HG03342 (cell line): ENCODE measurements around the gene DLEC1.

ENCODE experiments used
- ATAC-seq: cut with Tn5 transposase; IDR thresholded peaks from one replicate; pipeline ENCODE4 v1.9.1; 2021; ENCODE audit warnings: mild to moderate bottlenecking, moderate library complexity; ENCODE audit not compliant: unreplicated experiment

DLEC1 gene

DNA sequence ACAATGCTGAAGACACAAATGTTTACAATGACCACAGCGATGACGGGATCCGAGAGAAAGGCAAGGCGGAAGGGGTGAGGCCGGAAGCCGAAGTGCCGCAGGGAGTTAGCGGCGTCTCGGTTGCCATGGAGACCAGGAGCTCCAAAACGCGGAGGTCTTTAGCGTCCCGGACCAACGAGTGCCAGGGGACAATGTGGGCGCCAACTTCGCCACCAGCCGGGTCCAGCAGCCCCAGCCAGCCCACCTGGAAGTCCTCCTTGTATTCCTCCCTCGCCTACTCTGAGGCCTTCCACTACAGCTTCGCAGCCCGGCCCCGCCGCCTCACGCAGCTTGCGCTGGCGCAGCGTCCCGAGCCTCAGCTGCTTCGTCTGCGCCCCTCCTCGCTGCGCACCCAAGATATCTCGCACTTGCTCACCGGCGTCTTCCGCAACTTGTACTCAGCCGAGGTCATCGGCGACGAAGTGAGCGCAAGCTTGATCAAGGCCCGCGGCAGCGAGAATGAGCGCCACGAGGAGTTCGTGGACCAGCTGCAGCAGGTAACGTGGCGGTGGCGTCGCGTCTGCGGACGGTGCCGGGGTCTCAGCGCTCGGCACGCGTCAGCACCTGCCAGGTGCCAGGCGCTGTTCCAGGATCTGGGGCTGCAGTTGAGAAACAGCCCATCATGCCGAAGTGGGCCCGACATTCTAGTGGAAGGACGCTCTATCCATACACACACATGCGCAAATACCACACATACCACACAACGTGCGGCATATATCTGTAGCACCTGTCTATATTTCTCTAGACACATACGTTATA is at the start of gene DLEC1:
TSS of gene DLEC1 (plus strand) at position 108 of the 798 bp plus-strand sequence. CDS start at position 126, 18 bp downstream.
- peak; percentile 85 for ATAC-seq

- ATAC-seq: no peak
Measured at GRCh38 chr3:37989821-37990480, 49.1 kb upstream of the DLEC1 start.

DNA sequence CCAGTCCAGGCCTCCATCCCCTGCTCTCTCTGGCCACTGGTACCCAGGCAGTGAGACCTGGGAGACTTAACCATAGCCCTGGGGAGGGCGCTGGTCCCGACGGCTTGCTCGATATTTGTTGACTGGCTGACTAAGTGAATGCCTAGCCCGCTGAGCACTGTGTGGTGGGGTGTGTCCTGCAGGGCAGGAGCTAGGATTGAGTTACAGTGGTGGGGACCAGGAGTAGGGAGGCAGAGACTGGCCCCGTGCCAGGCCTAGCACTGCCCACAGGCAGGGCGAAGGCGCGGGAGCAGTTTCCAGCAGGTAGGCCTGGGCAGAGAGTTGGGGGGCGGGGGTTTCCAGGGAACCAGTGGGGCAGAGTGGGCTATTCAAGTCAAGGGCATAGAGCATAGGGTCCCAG is 48.5 kb upstream of the DLEC1 start, which contains the start of gene VILL:
TSS of gene VILL (plus strand) at position 260 of the 400 bp plus-strand sequence. CDS start 2,887 bp downstream, outside the sequence.
- ATAC-seq: no peak

- ATAC-seq: no peak
Measured at GRCh38 chr3:37991109-37991508, 47.9 kb upstream of the DLEC1 start.

GRCh38 chr3:37991823-37992222 is 47.2 kb upstream of the DLEC1 start:
- ATAC-seq: no peak

- ATAC-seq: no peak
Measured at GRCh38 chr3:37992271-37993066, 46.5 kb upstream of the DLEC1 start.

GRCh38 chr3:37993067-37993455 is 45.9 kb upstream of the DLEC1 start:
- no peak for ATAC-seq

GRCh38 chr3:37993460-37993819 is 45.6 kb upstream of the DLEC1 start:
- ATAC-seq: no peak

- ATAC-seq: peak; percentile 51
Measured at GRCh38 chr3:37993820-37994638, 45.0 kb upstream of the DLEC1 start.

DNA sequence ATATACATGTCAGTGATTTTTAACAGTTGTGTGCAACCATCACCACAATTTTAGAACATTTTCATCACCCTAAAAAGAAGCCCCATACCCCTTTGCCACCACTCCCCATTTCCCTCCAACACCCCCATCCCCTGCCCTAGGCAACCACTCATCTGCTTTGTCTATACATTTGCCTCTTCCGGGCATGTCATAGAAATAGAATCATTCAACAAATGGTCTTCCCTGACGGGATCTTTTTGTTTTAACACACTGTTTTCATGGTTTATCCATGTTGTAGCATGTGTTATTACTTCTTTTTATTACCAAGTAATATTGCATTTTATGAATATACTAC is 44.4 kb upstream of the DLEC1 start:
- ATAC-seq: no peak

GRCh38 chr3:37995652-37996641 is 43.1 kb upstream of the DLEC1 start:
- ATAC-seq: no peak

- ATAC-seq: peak; percentile 57
Measured at GRCh38 chr3:37996785-37997301, 42.2 kb upstream of the DLEC1 start.

DNA sequence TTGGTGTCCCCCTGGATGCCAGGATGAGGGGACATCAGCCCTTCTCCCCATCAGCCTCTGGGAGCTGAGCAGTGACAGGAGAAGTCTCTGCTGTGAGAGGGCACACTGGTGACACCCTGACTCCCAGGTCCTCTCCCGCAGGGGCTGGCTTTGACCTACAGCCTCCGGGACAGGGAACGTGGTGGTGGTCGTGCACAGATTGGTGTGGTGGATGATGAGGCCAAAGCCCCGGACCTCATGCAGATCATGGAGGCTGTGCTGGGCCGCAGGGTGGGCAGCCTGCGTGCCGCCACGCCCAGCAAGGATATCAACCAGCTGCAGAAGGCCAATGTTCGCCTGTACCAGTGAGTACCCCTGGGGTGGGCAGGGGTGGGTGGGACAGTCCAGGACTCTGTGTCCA is 41.7 kb upstream of the DLEC1 start:
- ATAC-seq: no peak

- no peak for ATAC-seq
Measured at GRCh38 chr3:37997791-37998370, 41.1 kb upstream of the DLEC1 start.

DNA sequence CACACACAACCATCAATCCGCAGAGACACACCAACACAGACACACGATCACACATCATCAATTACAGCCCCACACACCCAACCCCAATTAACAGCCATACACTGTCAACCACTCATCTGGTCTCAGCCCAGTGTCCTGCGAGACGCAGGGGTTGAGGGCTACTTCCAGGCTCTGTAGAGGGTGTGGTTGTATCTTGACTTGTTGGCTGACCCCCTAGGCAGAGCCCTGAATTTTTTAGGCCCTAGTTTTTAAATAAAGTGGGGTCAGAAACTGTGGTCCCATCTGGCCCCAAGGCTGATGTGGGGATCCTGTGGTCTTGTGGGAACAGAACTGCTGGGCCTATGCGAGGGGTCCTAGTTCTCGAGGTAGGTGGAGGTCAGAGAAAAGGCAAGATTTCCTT is 39.2 kb upstream of the DLEC1 start:
- no peak for ATAC-seq

DNA sequence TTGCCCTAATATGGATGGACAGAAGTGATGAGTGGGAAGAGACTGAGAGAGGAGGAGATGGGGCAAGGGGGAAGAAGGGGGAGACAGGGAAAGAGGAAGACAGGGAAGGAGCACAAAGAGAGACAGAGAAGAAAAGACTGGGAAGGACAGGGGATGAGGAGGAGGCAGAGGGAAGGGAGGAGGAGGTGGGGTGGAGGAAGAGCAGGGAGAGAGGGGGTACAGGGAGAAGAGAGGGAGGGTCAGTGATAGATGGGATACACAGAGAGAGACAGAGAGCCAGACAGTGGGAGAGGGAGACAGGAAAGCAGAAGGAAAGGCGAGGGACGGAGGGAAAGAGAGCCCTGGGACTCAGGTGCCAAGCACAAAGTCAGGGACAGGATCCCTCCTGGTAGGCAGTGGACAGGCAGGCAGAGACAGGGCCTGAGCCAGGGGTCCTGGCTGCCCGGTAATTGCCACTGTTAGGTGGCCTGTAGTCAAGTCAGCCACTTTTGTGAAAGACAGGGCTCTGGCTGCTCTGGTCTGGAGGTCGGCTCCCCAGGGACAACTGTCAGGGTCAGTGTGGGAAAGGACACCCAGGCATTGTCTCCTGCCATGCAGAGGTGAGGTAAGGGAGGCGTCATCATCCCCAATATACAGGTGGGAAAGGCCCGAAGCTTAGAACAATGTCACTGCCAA is 38.6 kb upstream of the DLEC1 start:
- ATAC-seq: no peak

GRCh38 chr3:38000965-38001455 is 38.0 kb upstream of the DLEC1 start:
- ATAC-seq: no peak

- ATAC-seq: no peak
Measured at GRCh38 chr3:38001456-38002081, 37.4 kb upstream of the DLEC1 start.
